Panc1 (cell line): ENCODE results near the gene CDK2.

Source experiments
- CTCF ChIP-seq: fragments of 450-650 bp; IDR thresholded peaks from 2 replicates; pipeline ENCODE4 v1.5.1; 2017; ENCODE audit warnings: mild to moderate bottlenecking
- POLR2AphosphoS5 ChIP-seq: IDR thresholded peaks from 2 replicates; pipeline ENCODE4 v1.6.1; 2012; ENCODE audit warnings: mild to moderate bottlenecking, low read depth, low read length, moderate library complexity

GRCh38 chr12:55984861-55985260 lies 18.2 kb downstream of the CDK2 start:
- TF ChIP-seq POLR2AphosphoS5, result no peak
- TF ChIP-seq CTCF, result no peak
